Renal cortex interstitium (tissue), 11 donors: ENCODE results near the gene KLRD1. TPM values are rescaled to one million over a fixed set of nuclear protein-coding genes. Genes with fewer than 3 reads are reported as not detected.
"Not testable (repeated sequence)": the region's sequence is repeated elsewhere in the genome, so short reads cannot be mapped to it uniquely, and the experiment has no call there.

Source experiments
- DNase-seq, 11 donors: peaks; one replicate each; pipeline ENCODE4 v3.0.0-alpha.2; 2013; ENCODE audit warnings: low read depth in 9 of 11, low spot score in 4 of 11; ENCODE audit errors: extremely low read depth in 1 of 11
- polyA plus RNA-seq, 3 donors: library from polyadenylated mRNA; unstranded; fragments of 120-200 nt; gene quantifications; one replicate each; pipeline ENCODE4 v1.2.1, GENCODE V29; 2013; ENCODE audit not compliant: insufficient read length in 3 of 3

KLRD1 gene
- polyA plus RNA-seq, 3 donors: 0.23 to 0.70 (median 0.53) TPM

DNA sequence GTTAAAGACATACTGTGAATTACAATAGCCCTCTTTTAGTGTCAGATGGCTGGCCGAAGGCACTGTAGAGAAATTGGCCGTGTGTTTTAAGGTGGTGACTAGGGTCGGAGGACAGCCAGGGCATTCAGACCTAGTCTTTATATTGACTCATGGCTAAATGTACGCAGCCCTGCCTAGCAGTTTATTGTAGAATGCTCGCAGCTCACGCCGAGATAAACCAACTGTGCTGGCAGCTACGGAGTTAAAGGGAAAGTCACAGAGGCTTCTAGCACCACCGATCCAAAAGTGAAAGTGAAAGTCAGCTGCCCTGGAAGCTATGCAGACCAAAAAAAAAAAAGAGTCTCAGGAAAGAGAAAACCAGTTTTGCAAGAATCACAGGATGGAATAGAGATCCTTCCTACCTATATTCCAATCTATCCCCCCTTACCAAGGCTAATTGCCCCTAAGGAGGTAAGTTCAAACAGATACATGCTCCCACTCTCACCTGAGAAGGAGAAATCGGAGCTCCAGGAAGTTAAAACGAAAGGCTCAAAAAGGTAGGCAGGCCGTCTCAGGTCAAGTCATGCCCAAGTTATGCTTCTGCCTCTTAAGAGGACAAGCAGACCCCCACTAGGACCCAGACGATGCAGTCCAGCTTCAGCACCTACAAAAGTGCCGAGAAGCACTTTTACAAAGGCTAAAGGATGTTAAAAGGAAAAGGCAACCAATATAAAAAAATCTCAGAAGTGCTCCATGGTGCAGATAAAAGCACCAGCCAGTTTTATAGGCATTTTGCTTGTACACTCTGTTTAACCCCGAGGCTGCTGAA, 57.3 kb downstream of the KLRD1 start:
- peak; percentile 76 to 91 (median 85) for DNase-seq

DNA sequence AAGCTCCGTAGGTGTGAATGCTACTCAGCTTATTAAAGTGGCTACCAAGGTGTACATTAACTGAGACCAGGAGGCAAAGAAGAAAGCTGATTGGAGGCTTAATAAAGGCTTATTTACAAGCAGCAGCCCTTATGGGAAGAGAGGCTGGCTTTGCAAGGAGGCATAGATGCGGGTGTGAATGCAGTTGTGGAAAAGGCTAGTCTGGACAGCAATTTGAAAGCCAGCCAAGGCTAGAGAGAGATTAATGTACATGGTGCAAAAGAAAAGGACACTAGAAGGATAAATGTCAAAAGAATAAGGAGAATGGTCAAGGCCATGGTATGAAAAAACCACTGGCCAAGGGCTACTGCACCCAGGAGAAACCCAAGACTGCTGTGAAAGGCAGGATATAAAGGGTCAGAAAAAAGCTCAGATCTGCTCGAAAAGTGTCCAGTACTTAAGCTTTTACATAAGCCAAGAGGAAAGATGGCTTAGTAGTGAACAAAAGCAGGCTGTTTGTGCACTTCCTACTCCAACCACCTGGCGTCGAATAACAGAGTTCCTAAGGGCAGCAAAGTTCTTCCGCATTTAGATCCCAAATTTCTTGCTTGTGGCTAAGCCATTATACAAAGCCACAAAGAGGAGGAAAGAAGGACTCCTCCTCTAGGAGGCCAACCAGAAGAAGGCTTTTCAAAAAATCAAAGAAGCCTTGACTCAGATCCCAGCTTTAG, 58.2 kb downstream of the KLRD1 start:
- DNase-seq: no peak

DNA sequence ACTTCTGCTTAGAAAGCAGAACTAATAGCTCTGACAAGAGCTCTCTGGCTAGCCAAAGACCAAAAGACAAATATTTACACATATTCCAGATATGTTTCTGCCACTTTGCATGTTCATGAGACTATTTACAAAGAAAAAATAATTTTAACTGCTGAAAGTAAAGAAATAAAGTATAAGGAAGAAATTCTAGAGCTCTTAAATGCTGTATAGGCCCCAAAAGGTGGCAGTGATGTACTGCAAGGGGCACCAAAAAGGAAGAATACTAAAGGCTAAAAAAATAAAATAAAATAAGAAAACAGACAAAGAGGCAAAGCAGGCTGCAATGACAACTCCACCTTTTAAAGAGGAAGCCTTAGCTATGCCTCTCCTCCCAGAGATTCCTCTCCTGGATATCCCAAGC, 59.2 kb downstream of the KLRD1 start:
- no peak for DNase-seq

DNA sequence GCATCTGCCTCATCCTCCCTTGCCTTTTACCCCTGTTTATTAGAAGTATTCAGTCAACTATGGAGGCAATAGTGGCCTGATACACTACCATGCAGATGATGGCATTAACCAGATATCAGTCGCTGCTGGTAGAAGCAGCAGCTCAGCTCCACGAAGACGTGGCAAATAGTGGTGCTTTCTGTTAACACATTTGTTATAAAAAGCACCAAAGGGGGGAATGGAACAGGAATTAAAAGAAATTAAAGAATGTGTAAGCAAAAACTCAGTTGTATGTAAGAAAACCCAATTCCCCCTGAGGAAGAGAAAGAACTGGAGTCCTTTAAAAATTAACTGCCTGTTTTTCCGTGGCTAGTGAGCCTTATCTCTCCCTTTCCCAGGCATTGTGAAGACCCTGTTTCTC, 60.0 kb downstream of the KLRD1 start:
- DNase-seq: not testable (repeated sequence)

DNA sequence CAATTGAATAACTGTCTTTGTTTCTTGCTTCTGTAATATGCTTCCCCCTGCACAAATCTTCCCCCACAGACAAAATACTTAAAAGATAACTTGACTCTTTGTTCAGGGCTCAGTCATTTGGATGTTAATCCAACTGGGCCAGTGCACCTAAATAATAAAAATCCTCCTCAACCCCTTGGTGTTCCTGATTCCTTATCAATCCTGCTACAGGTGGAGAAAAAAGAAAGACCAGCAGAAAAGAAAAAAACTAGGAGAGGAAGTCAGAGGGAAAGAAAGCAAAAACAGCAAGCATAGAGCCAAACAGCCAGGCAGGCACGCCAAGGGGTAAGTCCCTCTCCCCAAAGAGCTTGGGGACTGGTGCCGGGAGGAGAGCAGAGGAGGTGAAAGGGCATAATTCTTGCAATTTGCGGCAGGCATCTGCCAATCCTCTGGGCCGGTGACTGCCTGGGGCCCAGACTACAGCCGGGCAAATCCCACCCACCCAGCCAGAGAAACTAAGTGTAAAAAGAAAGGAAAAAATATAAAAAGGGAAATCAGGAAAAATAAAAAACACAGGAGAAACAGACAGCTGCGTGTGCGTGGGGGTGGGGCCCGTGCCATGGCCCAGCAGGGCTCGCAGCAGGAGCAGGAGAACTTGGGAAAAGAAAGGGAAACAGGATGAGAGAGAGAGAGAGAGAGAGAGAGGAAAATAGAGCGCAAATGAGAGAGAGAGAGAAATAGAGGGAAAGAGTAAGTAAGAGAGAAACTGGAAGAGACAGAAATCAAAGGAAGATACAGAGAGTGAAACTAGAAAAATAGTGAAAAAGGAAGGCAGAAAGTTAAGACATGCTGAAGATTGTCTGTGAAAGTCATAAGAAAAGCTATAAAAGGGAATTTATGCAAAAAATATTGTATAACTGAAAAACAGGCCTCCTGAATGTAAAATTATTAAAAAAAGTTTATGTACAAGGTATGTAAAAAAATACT, 60.8 kb downstream of the KLRD1 start:
- DNase-seq: no peak

DNA sequence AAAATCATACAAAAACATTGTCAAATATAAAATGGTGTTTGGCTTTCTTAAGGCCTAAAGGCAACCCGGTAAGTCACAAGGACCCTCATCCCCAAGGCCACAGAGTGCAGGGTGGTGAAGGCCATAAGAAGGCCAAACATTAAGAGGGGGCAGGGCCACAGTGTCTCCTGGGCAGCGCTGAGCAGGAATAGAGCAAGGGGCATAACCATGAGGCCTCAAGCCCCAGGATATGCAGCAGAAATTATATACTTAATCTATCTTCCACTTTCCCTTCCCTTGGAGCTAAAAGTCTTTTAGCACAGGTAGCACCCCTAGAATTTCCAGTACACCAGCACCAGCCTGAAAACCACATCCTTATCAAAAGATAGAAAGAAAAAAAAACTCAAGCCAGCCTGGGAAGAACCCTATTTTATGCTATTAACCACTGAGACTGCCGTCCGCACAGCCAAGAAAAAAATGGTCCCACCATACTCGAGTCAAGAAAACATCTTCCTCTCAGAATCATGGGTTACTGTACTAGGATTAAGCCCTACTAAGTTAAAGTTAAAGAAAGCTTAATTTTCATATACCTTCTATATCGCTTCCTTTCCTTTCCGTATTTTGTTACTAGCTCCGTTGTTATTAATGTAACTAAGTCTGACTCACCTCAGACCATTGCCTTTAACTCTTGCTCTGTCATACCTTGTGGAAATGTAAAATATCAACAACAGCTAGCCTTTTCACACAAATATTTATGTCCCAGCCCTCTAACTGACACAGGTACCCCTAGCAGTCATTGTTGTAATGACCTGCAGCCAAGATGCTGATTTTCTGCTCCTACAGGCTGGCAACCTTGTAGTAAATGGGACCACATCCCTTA, 62.1 kb downstream of the KLRD1 start:
- DNase-seq: no peak

DNA sequence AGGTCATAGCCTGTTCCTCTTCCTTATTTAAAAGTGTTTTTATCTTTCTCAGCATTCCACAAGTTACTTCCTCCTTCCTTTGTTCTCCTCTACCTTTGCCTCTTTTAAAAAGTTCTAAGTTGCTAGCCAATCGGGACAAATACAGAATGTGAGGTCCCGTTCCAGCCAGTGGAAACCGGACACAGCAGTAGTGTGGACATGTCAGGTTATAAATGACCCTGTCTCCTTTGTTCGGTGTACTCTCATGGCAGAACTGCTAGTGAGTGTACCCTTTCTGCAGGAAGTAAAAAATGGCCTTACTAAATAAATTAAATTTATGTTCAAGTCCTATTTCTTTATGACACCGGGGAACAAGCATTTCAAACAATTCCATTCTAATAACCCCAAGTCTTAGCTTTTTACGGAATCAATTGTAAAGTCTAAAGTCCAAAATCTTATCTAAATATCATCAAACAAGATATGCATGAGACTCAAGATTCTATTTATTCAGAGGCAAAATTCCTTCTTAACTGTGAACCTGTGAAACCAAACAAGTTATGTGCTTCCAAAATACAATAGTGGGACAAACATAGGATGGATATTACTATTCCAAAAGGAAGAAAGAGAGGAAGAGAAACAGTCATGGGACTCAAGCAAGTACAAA, 64.3 kb downstream of the KLRD1 start:
- DNase-seq: not testable (repeated sequence)

DNA sequence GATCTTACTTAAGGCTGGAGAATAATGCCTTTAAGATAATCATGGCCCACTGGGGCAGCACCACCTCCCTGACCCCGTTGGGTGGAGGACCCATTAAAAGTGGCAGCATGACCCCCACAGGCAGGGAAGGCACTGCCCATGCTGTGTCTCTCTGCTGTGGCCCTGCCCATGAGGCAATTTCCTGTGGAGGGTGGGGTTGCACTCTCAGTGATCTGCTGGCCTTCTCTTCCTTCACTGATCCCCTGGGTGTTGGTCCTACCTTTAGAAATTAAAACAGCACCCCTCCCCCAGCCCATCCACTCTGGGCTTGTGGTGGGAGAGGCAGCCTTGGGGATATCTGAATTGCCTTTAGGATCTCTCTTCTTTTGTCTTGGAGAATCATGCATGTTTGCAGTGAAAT, 64.9 kb downstream of the KLRD1 start:
- no peak for DNase-seq

DNA sequence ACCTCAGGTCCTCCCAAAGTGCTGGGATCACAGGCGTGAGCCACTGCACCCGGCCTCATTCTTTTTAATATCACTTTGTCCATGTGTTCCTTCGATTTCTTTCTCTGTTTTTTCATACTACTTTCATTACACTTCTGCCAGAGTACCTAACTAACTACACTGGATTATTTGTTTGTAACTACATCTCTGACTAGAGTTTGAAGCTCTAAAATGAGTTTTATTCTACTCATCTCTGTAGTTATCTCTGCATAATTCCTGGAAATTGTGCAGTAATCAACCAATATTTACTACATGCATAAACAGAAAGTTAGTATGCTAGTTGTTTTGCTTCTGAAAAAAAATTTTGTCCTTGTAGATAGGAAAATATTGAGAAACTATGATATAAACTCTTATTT, 67.0 kb downstream of the KLRD1 start:
- no peak for DNase-seq

DNA sequence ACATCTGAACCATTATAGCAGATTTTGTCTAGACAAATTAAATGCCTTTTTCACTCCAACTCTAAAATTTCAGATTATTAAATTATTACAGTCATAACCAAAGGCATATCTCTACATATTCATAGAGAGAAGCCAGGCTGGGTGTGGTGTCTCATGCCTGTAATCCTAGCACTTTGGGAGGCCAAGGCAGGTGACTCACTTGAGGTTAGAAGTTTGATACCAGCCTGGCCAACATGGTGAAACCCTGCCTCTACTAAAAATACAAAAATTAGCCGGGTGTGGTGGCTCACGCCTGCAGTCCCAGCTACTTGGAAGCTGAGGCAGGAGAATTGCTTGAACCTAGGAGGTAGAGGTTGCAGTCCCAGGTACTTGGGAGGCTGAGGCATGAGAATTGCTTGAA, 71.1 kb downstream of the KLRD1 start:
- DNase-seq: not testable (repeated sequence)

Other genes with a start within 250 kb of the KLRD1 start
- 1 to 10 TPM; 3.4 to 4.1 (median 3.6) TPM for gene CLEC1A, start 208.9 kb upstream of the KLRD1 start, polyA plus RNA-seq
- gene CLEC7A, start 177.7 kb upstream of the KLRD1 start, polyA plus RNA-seq: 1 to 10 TPM; 1.9 to 4.1 (median 2.5) TPM
- gene OLR1, start 135.7 kb upstream of the KLRD1 start, polyA plus RNA-seq: 1 to 10 TPM; 1.3 to 1.6 (median 1.3) TPM
- 100 to 1,000 TPM; 127 to 167 (median 151) TPM for gene TMEM52B, start 128.8 kb upstream of the KLRD1 start, polyA plus RNA-seq
- 10 to 100 TPM; 62.9 to 92.4 (median 80.9) TPM for gene GABARAPL1, start 95.0 kb upstream of the KLRD1 start, polyA plus RNA-seq
- 1 to 10 TPM in 1 of 3 donors, under 1 TPM in 2; 0.39 to 1.1 (median 0.66) TPM for gene KLRK1, start 82.2 kb downstream of the KLRD1 start, polyA plus RNA-seq
- not detected for gene KLRC4, start 101.9 kb downstream of the KLRD1 start, polyA plus RNA-seq
- gene KLRC3, start 112.7 kb downstream of the KLRD1 start, polyA plus RNA-seq: not detected
- under 1 TPM in 2 of 3 donors, not detected in 1; 0.22 to 0.28 TPM for gene KLRC2, start 128.1 kb downstream of the KLRD1 start, polyA plus RNA-seq
- under 1 TPM; 0.53 to 0.80 (median 0.62) TPM for gene KLRC1, start 145.5 kb downstream of the KLRD1 start, polyA plus RNA-seq
- 10 to 100 TPM in 1 of 3 donors, 1 to 10 TPM in 2; 2.2 to 10.1 (median 2.6) TPM for gene EIF2S3B, start 198.0 kb downstream of the KLRD1 start, polyA plus RNA-seq